Thyroid gland (tissue), 4 donors: ENCODE results near the gene TRIM3.

Experiments
- POLR2A ChIP-seq, 2 donors: fragments of 450-650 bp; IDR thresholded peaks; one replicate each; pipeline ENCODE4 v1.6.1; 2017; ENCODE audit warnings: antibody characterized with exemption in 2 of 2, mild to moderate bottlenecking in 2 of 2, moderate library complexity in 1 of 2
- TF ChIP-seq, protein P1 (sequence below), 6 experiments: fragments of 200-600 bp in 3 of 6; fragments of 450-650 bp in 3 of 6; sonication (generic) in 3 of 6; IDR thresholded peaks; one replicate each; pipeline ENCODE4 v1.5.1; 2016 to 2019; ENCODE audit warnings: antibody characterized with exemption in 6 of 6, mild to moderate bottlenecking in 2 of 6, inconsistent platforms in 1 of 6, moderate library complexity in 1 of 6

DNA sequence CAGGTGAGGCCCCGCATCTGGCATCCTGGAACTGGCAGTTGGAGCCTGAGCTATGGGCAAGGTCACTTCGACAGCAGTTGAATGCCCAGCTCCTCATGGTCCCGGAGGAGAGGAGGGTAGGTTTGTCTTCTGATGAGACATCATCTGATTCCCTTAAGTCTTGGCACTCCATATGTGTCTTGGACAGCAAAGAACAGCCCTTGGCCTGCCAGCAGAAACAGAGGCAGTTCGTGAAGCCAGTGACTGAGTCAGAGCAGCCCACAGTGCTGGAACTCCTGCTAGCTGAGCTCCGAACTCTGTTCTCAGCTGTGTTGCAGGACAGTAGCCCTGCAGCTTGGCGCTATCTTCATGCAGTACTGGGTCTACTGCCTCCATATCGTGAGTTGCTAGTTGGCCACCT, 24.4 kb upstream of the TRIM3 start:
- TF ChIP-seq, protein P1, sequence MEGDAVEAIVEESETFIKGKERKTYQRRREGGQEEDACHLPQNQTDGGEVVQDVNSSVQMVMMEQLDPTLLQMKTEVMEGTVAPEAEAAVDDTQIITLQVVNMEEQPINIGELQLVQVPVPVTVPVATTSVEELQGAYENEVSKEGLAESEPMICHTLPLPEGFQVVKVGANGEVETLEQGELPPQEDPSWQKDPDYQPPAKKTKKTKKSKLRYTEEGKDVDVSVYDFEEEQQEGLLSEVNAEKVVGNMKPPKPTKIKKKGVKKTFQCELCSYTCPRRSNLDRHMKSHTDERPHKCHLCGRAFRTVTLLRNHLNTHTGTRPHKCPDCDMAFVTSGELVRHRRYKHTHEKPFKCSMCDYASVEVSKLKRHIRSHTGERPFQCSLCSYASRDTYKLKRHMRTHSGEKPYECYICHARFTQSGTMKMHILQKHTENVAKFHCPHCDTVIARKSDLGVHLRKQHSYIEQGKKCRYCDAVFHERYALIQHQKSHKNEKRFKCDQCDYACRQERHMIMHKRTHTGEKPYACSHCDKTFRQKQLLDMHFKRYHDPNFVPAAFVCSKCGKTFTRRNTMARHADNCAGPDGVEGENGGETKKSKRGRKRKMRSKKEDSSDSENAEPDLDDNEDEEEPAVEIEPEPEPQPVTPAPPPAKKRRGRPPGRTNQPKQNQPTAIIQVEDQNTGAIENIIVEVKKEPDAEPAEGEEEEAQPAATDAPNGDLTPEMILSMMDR (IDR thresholded peaks at IDR 0.05): no peak
- TF ChIP-seq POLR2A (IDR thresholded peaks at IDR 0.05): no peak
